GM12865 (cell line): ENCODE results near the gene GDI2.
A peak's percentile ranks its signal among the peaks of the same experiment; 100 is the strongest.

Experiments
- DNase-seq: peaks from one replicate; pipeline ENCODE4 v3.0.0; 2010; ENCODE audit warnings: low read depth
- H3K4me3 ChIP-seq: 2 replicates; pipeline ENCODE4 v1.5.1; 2011; ENCODE audit warnings: mild to moderate bottlenecking, low read depth, low read length, control low read depth
- TF ChIP-seq, protein P1 (sequence below): IDR thresholded peaks from 2 replicates; pipeline ENCODE4 v1.5.1; 2011; ENCODE audit warnings: low read length, control low read depth, low read depth, inconsistent platforms; ENCODE audit not compliant: insufficient read depth; ENCODE audit errors: missing control alignments

The GDI2 gene

GRCh38 chr10:5736591-5736990 lies 76.6 kb downstream of the GDI2 start:
- DNase-seq, result no peak
- TF ChIP-seq, protein P1, sequence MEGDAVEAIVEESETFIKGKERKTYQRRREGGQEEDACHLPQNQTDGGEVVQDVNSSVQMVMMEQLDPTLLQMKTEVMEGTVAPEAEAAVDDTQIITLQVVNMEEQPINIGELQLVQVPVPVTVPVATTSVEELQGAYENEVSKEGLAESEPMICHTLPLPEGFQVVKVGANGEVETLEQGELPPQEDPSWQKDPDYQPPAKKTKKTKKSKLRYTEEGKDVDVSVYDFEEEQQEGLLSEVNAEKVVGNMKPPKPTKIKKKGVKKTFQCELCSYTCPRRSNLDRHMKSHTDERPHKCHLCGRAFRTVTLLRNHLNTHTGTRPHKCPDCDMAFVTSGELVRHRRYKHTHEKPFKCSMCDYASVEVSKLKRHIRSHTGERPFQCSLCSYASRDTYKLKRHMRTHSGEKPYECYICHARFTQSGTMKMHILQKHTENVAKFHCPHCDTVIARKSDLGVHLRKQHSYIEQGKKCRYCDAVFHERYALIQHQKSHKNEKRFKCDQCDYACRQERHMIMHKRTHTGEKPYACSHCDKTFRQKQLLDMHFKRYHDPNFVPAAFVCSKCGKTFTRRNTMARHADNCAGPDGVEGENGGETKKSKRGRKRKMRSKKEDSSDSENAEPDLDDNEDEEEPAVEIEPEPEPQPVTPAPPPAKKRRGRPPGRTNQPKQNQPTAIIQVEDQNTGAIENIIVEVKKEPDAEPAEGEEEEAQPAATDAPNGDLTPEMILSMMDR, result no peak
- no peak overlapping the region for H3K4me3 ChIP-seq

DNA sequence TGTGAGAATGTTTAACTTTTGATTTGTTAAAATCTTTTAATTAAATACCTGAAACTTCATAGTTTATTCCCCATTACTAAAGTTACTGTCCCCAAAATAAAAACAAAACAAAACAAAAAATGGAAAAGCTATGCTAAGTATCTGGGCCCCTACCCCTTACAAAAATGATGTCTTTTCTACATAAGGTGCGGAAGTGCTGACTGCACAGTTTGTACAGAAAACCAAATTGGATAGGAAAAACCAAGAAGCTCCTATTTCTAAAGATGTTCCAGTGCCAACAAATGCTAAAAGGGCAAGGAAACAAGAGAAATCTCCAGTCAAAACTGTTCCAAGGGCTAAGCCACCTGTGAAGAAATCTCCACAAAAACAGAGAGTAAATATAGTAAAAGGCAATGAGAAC lies 78.1 kb downstream of the GDI2 start:
- no peak overlapping the region for H3K4me3 ChIP-seq
- TF ChIP-seq, protein P1, result no peak
- no peak for DNase-seq

DNA sequence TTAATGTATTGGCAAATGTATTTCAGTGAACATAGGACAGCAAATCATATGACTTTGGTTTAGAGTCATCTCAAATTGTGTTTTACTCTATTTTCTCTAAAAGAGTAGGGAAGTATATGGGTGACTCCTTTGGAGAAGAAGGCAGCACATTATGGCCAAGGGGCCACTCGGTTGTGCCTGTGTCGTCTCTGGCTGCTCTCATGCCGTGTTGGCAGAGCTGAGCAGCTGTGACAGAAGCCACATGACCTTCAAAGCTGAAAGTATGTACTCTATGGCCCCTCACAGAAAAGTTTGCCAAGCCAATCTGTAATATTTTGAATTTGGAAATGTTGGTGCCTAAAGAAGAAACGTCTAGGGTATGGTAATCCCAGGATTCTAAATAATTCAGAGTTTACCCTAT lies 81.1 kb downstream of the GDI2 start:
- TF ChIP-seq, protein P1, result no peak
- DNase-seq, result no peak
- H3K4me3 ChIP-seq, result no peak overlapping the region

- TF ChIP-seq, protein P1, result no peak
- no peak overlapping the region for H3K4me3 ChIP-seq
- no peak for DNase-seq
Observed at GRCh38 chr10:5731559-5731958, 81.7 kb downstream of the GDI2 start.

- TF ChIP-seq, protein P1, result no peak
Observed at GRCh38 chr10:5730766-5731165, 82.5 kb downstream of the GDI2 start.

GRCh38 chr10:5723692-5724091 lies 89.5 kb downstream of the GDI2 start:
- H3K4me3 ChIP-seq, result no peak overlapping the region
- DNase-seq, result peak; percentile 4
- TF ChIP-seq, protein P1, result no peak

More at GRCh38 chr10:5730766-5731165, 82.5 kb downstream of the GDI2 start:
- DNase-seq, result no peak
- H3K4me3 ChIP-seq, result no peak overlapping the region

- no peak for DNase-seq
- H3K4me3 ChIP-seq, result no peak overlapping the region
- TF ChIP-seq, protein P1, result no peak
Observed at GRCh38 chr10:5720182-5720581, 93.1 kb downstream of the GDI2 start.
